SKM-1 (cell line): ENCODE results near the gene ZBTB16.

Experiments
- DNase-seq: peaks from one replicate; lab custom pipeline; 2025; ENCODE audit not compliant: unreplicated experiment; lab: John Stamatoyannopoulos, UW

The ZBTB16 gene

DNA sequence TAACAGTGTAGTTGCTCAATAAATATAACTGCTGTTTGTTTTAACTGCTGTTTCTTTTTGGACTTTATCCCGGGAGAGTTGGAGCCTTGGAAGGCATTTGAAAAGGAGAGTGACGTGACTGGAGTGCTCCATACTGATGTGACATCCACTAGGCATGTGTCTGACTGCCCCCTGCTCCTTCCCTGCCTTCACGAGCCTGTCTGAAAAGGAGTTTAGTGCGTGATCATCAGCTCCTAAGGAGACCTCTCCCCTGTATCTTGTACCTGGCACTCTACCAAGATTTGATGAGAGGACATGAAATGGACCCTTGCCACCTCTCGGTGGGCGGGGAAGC lies 22.9 kb downstream of the ZBTB16 start:
- DNase-seq: no peak

DNA sequence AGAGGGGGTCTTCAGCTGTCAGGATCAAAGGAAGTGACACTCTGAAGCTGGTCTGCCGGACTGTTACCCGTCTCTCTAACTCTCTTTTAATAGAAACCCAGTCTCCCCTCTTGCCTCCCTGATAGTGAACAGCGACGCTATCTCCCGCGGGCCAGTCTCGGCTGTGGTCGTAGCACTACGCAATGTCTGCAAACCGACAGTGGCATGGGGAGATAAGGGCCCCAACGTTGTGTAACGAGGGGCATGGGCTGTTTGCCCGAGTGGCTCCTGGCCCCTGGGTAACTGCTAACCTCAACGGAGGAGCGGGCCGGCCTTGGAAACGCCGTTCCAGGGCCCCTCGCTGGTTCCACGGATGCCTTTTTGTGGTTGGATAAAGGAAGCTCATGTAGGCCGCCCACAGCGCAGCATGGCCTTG lies 23.3 kb downstream of the ZBTB16 start:
- DNase-seq: peak; percentile 75

- no peak for DNase-seq
Observed at GRCh38 chr11:114083391-114084252, 24.1 kb downstream of the ZBTB16 start.

GRCh38 chr11:114084414-114084813 lies 24.9 kb downstream of the ZBTB16 start:
- no peak for DNase-seq

DNA sequence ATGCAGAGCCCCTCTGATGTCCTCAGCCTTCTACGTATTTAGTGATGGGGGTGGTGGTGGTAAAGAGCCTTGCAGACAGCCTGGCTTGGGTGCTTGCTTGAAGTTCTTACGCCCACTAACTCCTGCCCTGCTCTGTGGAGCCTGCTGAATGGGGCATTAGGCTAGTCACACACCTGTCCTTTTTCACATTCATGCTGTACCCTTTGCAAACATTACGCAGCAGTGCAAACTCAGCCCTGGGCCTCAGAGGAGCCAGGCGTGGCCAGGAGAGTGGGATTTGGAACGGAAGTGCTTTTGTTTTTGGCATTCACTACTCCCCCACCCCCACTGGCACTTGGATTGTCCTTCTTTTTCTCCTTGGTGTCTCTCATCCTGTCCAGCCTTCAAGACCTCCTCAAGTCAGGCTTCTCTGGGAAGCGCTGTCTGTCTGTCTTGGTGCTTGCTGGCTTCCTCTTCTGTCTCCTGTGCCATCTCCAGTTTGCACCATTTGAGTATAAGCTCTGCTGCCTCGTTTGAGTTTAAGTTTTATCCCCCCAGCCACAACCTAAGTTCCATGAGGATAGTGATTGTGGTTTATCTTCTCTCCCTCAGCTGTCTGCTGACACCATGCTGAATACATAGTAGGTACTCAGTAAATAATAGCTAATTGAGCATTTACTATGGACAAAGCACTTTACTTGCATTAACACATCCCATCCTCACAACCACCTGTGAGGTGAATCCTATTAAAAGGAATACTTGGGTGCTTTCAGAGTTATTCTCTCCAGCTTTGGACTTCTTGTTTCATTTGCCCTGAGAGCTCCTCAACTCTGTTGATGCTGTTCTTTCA lies 26.7 kb downstream of the ZBTB16 start:
- DNase-seq: no peak

- no peak for DNase-seq
Observed at GRCh38 chr11:114087025-114087424, 27.5 kb downstream of the ZBTB16 start.

- no peak for DNase-seq
Observed at GRCh38 chr11:114088216-114088615, 28.7 kb downstream of the ZBTB16 start.

GRCh38 chr11:114088836-114089235 lies 29.3 kb downstream of the ZBTB16 start:
- DNase-seq: no peak

GRCh38 chr11:114089748-114090147 lies 30.2 kb downstream of the ZBTB16 start:
- DNase-seq: no peak

DNA sequence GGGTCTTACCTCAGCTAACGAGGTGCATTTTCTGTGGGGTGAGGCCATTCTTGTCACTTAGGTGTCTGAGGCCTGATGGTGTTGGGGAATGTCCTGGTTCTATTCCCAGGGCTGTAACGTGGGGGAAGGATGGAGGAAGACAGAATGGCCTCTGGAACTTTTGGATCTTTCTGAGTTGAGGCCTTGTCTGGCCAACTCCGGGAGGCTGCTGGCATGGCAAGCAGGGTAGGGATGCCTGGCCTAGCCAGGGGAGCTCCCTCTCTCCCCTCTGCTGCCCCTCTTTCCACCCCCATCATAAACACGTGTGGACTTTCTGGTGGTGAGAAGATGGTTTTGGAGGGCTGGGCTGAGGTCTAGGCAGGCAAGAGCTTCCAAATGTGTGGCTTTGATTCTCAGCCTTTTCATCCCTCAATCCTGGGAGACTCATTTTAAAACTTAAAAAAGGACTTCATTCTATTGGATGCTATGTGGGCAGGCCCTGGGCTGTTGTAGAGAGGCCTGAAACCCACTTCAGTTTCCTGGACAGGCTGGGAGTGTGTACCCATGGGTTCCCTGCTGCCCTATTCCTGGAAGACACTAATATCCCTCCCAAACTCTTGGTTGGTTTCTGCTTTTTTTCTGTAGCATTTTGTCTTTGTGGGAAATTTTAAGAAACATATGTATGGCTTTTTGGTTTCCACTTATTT lies 30.9 kb downstream of the ZBTB16 start:
- no peak for DNase-seq

DNA sequence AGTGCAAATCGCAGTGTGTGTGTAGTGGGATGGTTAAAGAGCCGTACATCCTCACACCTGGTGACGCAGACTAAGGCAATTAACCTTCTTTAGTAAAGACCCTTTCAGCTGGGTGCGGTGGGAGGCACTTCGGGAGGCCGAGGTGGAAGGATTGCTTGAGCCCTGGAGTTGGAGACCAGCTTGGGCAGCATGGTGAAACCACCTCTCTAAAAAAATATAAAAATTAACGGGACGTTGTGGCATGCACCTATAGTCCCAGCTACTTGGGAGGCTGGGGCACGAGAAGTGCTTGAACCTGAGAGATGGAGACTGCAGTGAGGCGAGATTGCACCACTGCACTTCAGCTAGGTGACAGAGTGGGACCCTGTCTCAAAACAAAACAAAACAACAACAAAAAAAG lies 31.5 kb downstream of the ZBTB16 start:
- no peak for DNase-seq

DNA sequence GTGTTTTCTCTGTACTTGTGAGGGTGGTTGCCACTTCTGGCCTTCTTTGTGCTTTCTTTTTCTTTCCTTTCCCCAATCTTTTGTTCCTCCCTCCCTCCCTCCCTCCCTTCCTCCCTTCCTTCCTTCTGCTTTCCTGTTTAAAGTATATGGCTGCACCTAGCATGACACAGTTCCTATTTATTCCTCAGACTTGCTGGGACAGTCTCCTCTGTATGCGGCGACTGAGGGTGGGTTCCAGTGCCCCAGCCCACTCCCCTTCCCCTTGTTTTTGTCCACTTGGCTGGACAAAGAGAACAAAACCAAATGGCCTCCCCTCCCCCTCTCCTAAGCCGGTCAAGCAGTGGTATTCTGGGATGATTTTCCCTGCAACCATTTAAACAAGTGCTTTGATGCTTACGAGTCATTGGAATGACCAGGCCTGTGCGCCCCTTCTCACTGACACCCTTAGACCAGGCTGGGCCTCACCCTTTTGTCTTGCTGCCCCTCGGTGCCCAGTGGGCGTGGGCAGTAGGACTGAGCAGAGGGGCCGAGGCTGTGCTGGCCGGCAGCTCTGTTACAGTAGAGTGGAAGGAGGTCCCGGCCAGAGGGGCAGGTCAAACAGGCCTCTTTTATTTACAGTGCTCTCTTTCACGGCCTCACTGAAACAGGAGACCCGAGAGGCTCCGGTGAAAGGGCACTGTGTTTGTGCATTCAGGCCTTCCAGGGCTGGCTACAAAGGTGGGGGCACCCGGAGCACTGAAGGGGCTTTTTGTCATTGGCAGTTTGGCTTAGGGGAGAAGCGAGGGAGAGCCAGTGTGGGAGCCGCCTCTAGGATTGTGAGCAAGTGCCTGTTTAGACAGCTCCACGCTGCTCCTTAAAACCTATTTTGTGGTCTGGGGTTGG lies 32.2 kb downstream of the ZBTB16 start:
- no peak for DNase-seq

GRCh38 chr11:114092478-114092877 lies 33.0 kb downstream of the ZBTB16 start:
- no peak for DNase-seq

- DNase-seq: no peak
Observed at GRCh38 chr11:114092953-114093352, 33.4 kb downstream of the ZBTB16 start.

DNA sequence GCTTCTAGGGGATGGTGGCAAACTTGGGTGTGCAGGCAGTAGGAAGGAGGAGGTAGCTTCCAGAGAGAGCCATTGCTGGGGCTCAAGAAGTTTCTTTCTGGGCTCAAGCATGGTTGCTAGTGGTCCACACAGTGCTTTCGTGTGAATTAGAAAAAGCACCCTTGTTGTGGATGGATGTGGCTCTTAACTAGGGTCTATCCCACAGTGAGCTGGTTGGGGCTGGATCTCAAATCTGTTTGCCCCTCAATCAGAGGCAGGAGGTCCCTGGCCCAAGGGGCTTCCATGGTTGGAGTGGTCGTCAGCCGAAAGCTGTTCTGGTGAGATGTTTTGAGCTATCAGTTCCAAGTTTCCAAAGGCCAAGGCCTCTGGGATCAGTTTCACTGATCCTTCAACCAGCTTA lies 35.0 kb downstream of the ZBTB16 start:
- no peak for DNase-seq

GRCh38 chr11:114095899-114096298 lies 36.4 kb downstream of the ZBTB16 start:
- DNase-seq: no peak

GRCh38 chr11:114097832-114098231 lies 38.3 kb downstream of the ZBTB16 start:
- no peak for DNase-seq

- no peak for DNase-seq
Observed at GRCh38 chr11:114098927-114099326, 39.4 kb downstream of the ZBTB16 start.

- no peak for DNase-seq
Observed at GRCh38 chr11:114099392-114100178, 40.1 kb downstream of the ZBTB16 start.
